ENCODE results near the gene RHOU.

RHOU gene

DNA sequence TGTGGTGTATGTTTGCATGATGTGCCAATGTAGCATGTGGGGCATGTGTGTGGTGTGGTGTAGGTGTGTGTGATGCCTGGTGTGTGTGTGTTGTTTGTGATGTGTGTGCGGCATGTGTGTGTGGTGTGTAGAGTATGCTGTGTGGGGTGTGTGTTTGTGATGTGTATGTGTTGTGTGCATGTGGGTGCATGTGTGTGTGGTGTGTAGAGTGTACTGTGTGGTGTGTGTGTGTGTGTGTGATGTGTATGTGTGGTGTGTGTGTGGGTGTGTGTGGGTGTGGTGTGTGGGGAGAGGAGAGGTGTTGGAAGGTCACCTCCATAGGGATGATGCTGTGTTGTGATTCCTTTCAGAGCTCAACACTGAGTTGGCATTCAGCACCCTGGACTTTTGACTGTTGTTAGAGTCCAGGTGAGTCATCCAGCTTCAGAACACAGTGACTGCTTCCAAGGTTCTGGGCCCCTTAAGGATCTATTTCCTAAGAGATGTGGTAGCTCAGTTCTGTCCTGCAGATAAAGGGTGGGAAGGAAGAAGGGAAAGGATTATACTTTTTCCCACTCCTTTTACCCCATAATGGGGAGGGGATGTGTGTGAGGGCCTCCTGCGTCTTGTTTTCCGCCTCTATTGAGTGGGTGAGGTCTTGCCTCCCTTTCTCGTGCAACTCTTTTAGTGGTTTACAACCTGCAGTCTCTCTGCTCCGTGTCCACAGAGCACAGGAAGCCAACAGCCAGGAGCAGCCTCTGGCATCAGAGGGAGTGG lies 47.6 kb downstream of the RHOU start:
- in situ Hi-C loops (cut with HindIII; ENCODE audit: low sequenced_read_pairs) = no loop called here

DNA sequence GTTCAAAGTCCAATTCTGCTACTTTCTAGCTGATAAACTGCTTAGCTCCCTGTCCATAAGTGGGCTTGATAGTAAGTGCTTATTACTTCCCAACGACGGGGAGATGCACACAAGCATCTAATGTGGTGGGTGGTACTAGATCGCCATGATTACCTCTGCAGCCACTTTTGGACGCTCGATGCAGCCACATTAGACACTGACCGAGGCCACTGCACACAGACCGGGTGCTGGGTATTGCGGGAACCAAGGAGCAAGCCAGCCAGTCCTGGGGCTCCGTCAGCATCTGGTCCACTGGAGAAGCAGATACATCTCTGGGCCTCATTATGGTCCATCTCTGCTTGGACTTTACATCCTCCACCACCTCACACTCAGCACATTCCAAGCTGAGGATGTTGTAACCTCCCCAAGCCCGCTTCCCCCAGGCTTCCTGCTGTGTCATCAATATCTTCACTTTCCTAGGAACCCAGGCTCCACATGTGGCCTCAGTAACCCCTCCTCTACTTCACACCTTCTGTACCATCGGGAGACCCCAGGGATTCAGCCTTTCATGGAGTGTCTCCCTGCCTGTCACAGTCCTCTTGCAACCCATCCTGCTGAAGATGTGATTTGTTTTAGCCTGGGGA lies 48.2 kb downstream of the RHOU start:
- in situ Hi-C loops (cut with HindIII; ENCODE audit: low sequenced_read_pairs) = no loop called here

GRCh38 chr1:228784181-228784580 lies 48.9 kb downstream of the RHOU start:
- in situ Hi-C loops (cut with HindIII; ENCODE audit: low sequenced_read_pairs) = no loop called here

- in situ Hi-C loops (cut with HindIII; ENCODE audit: low sequenced_read_pairs) = no loop called here
These were observed 50.4 kb downstream of the RHOU start for GRCh38 chr1:228785366-228786330.

DNA sequence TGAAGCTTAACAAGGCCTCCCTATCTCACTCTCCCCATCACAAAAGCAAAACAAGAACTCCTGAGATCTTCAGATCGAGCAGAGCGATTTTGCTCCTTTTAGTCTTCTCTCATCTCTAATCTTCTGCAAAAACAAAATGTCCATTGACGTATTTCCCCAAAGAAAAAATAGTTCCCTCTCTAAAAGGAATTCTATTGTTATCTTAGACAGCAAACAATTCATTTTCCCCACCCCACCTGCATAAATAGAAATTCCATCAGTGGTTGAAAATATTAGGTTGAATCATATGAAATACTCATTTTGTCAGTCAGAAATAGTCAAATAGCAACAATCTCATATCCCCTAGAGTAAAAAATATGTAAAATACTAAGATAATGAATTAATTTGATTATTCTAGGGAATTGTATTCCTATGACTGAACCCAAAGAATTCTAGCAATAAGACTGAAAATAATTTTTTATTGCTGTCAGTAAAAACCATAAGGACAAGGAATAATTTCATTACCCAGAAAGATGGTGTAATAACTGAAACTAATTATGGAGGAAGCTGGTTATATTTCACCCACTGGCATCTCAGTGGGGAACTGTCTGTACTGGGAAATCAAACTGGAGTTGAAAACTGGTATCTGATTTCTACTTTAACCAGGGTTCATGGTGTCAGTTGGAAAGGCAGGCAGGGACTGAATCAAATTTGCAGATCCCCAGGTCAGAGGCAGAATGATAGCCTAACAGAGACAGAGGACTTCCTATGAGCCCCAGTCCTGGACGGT lies 51.3 kb downstream of the RHOU start:
- in situ Hi-C loops (cut with HindIII; ENCODE audit: low sequenced_read_pairs) = no loop called here

DNA sequence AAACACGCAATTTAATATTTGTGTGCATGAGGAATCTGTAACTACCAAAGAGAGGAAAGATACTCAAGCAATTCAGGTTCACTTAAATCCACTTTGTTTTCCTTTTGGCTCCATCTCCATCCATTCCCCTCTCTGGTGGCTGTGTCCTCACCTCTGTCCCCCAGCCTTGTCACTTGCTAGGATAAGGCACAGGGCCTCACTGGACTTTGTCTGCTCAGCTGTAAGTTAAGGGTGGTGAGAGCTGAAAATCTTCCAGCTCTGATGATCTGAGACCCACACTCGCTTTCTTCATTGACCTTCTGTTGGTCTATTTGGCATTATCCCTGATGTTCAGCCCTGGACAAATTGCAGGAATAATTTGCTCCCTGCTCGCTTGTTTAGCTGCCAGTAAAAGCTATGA lies 56.5 kb downstream of the RHOU start:
- in situ Hi-C loops (cut with HindIII; ENCODE audit: low sequenced_read_pairs) = no loop called here

- in situ Hi-C loops (cut with HindIII; ENCODE audit: low sequenced_read_pairs) = no loop called here
These were observed 57.3 kb downstream of the RHOU start for GRCh38 chr1:228792601-228793000.

GRCh38 chr1:228793032-228793431 lies 57.8 kb downstream of the RHOU start:
- in situ Hi-C loops (cut with HindIII; ENCODE audit: low sequenced_read_pairs) = no loop called here

- in situ Hi-C loops (cut with HindIII; ENCODE audit: low sequenced_read_pairs) = no loop called here
These were observed 58.9 kb downstream of the RHOU start for GRCh38 chr1:228794173-228794572.

DNA sequence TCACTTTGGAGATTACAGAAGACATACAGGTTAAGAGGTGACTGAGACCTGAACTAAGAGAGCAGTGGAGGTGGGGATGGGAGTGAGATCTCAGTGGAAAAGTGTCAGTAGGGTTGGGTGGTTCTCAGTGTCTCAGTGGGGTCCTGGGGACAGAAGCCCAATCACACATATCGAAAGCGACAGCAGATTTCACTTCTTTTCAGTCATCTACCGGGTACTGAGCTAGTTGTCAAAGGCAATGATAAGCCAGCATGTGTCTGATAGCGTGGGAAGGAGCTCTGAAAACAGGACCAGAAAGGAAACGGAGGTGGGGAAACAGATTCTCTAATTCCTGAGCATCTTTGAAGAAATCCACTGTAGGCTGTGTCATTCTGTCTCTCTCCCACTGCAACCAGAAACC lies 59.5 kb downstream of the RHOU start:
- in situ Hi-C loops (cut with HindIII; ENCODE audit: low sequenced_read_pairs) = no loop called here

GRCh38 chr1:228795596-228795995 lies 60.3 kb downstream of the RHOU start:
- in situ Hi-C loops (cut with HindIII; ENCODE audit: low sequenced_read_pairs) = no loop called here
